NT2/D1 (cell line): Measurements from ENCODE around the gene DHPS.

Source experiments
- YY1 ChIP-seq: IDR thresholded peaks from 2 replicates; pipeline ENCODE4 v1.6.1; 2011; ENCODE audit not compliant: insufficient read length, insufficient read depth
- ZNF274 ChIP-seq: IDR thresholded peaks from 2 replicates; pipeline ENCODE4 v1.6.1; 2011; ENCODE audit warnings: mild to moderate bottlenecking, low read depth, low read length

DNA sequence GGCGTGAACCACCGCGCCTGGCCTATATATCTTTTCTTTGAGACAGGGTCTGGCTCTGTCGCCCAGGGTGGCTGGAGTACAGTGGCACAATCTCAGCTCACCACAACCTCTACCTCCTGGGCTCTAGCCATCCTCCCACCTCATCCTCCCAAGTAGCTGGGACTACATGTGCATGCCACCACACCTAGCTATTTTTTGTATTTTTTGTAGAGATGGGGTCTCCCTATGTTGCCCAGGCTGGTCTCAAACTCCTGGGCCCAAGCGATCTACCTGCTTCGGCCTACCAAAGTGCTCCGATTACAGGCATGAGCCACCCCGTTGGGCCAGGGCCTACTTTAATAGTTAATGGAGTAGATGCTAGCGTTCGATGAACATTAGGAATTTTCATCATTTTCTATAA lies 38.6 kb upstream of the DHPS start:
- TF ChIP-seq ZNF274 (no peak), YY1 (no peak)
